Smooth muscle cell (in vitro differentiated cells): ENCODE results near the gene ANKRD11. TPM values are rescaled to one million over a fixed set of nuclear protein-coding genes. Genes with fewer than 3 reads are reported as not detected.

Experiments used
- DNase-seq: peaks from one replicate; lab custom pipeline; 2025; ENCODE audit not compliant: unreplicated experiment; lab: John Stamatoyannopoulos, UW
- H2AFZ ChIP-seq: fragments of 200-600 bp; sonication (generic); 2 replicates; pipeline ENCODE4 v1.6.0; 2016; ENCODE audit warnings: antibody characterized with exemption, low read depth, mild to moderate bottlenecking
- H3F3A ChIP-seq: fragments of 200-600 bp; sonication (generic); 2 replicates; pipeline ENCODE4 v1.6.0; 2017; ENCODE audit warnings: antibody characterized with exemption, low read depth
- H3K27ac ChIP-seq: fragments of 200-600 bp; sonication (generic); 2 replicates; pipeline ENCODE4 v1.5.1; 2016; ENCODE audit warnings: low read depth, mild to moderate bottlenecking
- H3K27me3 ChIP-seq: fragments of 200-600 bp; sonication (generic); 2 replicates; pipeline ENCODE4 v1.6.1; 2016; ENCODE audit warnings: low read depth, mild to moderate bottlenecking
- H3K36me3 ChIP-seq: fragments of 200-600 bp; sonication (generic); 2 replicates; pipeline ENCODE4 v1.5.1; 2016; ENCODE audit warnings: low read depth
- H3K4me1 ChIP-seq: fragments of 200-600 bp; sonication (generic); 2 replicates; pipeline ENCODE4 v1.5.1; 2016; ENCODE audit warnings: low read depth
- H3K4me2 ChIP-seq: fragments of 200-600 bp; sonication (generic); 2 replicates; pipeline ENCODE4 v1.6.0; 2016; ENCODE audit warnings: mild to moderate bottlenecking
- H3K4me3 ChIP-seq: fragments of 200-600 bp; sonication (generic); 2 replicates; pipeline ENCODE4 v1.5.1; 2016; ENCODE audit warnings: mild to moderate bottlenecking
- H3K79me2 ChIP-seq: fragments of 200-600 bp; sonication (generic); 2 replicates; pipeline ENCODE4 v1.6.0; 2016; ENCODE audit warnings: low read depth, mild to moderate bottlenecking
- H3K9ac ChIP-seq: fragments of 200-600 bp; sonication (generic); 2 replicates; pipeline ENCODE4 v1.6.0; 2016; ENCODE audit warnings: low read depth
- H3K9me3 ChIP-seq: fragments of 200-600 bp; sonication (generic); replicated peaks from 2 replicates; pipeline ENCODE4 v1.5.1; 2016; ENCODE audit warnings: low read depth
- H4K20me1 ChIP-seq: fragments of 200-600 bp; sonication (generic); 2 replicates; pipeline ENCODE4 v1.6.0; 2016; ENCODE audit warnings: low read depth
- WGBS: methylation state at CpG from one replicate; pipeline ENCODE4 v1.1.7; 2016; ENCODE audit warnings: low lambda C conversion rate; 5-methylcytosine and 5-hydroxymethylcytosine counted together
- polyA plus RNA-seq: library from polyadenylated mRNA; unstranded; fragments of >200 nt; fragmentation: Nextera tagmentation; extraction: Ambion mirVana; gene quantifications from 2 replicates; pipeline ENCODE4 v1.2.1, GENCODE V29; 2016
- total RNA-seq: library from RNA; depleted of rRNA; stranded (reverse); fragments of >200 nt; gene quantifications from 2 replicates; pipeline ENCODE4 v1.2.3, GENCODE V29; 2014
- TF ChIP-seq, protein P1 (sequence below): fragments of 200-600 bp; sonication (generic); IDR thresholded peaks from 2 replicates; pipeline ENCODE4 v1.5.1; 2017; ENCODE audit warnings: borderline replicate concordance, mild to moderate bottlenecking, antibody characterized with exemption; ENCODE audit not compliant: insufficient read depth, poor library complexity, severe bottlenecking

ANKRD11 gene
- total and polyA plus RNA-seq, 2 experiments from 2014 or later, result 31.5 to 105 TPM

DNA sequence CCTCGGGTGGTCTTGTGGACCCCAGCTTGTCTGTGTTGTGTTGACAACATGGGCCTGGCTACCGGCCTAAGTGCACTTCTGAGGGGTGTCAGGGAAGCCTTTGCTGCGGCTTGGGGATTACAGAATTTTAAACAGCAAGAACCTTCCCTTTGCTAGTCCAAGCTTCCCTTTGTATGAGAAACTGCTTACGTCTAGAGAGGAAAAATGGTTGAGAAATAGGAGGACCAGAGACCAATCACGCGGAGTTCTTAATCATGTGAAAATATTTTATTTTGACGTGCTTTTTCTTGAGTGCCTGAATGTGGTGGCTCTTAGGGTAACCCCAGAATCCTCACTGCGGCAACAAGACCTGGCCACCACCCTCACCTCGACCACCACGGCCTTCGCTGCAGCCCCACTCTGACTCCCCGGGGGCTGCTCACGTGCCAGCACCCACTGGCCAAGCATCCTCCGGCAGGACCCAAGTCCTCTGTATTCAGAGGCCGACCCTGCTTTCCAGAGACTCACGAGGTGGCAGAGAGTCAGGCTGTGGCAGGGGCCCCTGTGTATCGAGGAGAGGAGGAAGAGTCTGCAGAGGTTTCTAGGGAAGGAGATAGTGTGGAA is 191.6 kb downstream of the ANKRD11 start:
- Histone ChIP-seq H3K79me2 (peaks cover 81% of the 10 kb centered on the region), H3K4me3 (no peak overlapping the region), H3K27me3 (no peaks in the 10 kb centered on the region), H3K4me1 (peaks cover 12% of the 10 kb centered on the region), H3K36me3 (no peaks in the 10 kb centered on the region), H2AFZ (no peak overlapping the region), H3K27ac (no peak overlapping the region), H3K9ac (no peak overlapping the region), H3F3A (no peaks in the 10 kb centered on the region), H4K20me1 (peaks cover 94% of the 10 kb centered on the region), H3K9me3 (no peaks in the 10 kb centered on the region), H3K4me2 (no peak overlapping the region)
- no peak for DNase-seq
- WGBS, result 97% methylated on average over 17 of the region's 17 CpGs
- TF ChIP-seq, protein P1, sequence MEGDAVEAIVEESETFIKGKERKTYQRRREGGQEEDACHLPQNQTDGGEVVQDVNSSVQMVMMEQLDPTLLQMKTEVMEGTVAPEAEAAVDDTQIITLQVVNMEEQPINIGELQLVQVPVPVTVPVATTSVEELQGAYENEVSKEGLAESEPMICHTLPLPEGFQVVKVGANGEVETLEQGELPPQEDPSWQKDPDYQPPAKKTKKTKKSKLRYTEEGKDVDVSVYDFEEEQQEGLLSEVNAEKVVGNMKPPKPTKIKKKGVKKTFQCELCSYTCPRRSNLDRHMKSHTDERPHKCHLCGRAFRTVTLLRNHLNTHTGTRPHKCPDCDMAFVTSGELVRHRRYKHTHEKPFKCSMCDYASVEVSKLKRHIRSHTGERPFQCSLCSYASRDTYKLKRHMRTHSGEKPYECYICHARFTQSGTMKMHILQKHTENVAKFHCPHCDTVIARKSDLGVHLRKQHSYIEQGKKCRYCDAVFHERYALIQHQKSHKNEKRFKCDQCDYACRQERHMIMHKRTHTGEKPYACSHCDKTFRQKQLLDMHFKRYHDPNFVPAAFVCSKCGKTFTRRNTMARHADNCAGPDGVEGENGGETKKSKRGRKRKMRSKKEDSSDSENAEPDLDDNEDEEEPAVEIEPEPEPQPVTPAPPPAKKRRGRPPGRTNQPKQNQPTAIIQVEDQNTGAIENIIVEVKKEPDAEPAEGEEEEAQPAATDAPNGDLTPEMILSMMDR, result no peak

DNA sequence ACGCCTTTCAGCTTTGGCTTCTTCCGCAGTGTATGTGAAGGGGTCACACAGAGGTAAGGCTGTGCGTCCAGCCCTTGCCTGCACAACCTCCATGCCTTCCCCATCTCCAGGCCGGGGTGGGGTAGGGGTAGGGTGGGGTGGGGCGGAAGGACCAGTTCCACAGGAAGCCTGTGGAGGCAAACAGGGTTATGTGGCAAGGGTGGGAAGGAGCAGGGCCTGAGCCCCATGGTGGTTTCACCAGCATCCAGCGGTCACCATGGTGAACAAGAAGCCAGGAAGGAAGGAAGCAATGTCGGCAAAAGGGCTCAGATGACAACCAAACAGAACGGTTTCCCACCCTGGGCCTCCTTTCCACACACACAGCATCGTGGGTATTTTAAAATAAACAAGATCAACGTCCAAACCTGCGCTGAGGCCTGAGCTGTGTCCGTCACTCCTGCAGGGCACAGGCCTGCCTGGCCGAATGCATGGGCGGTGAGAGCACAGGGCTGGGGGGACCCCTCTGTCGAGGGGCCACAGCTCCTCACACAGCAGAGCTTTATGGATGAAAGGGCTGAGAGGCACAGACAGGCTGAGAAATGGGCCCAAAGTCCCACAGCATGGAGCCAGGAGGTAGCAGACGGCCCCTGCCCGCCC is 192.3 kb downstream of the ANKRD11 start:
- peaks cover 12% of the 10 kb centered on the region for H3K4me1 ChIP-seq
- peaks cover 92% of the 10 kb centered on the region for H4K20me1 ChIP-seq
- TF ChIP-seq, protein P1, result no peak
- H3K79me2 ChIP-seq, result peaks cover 77% of the 10 kb centered on the region
- no peaks in the 10 kb centered on the region for H3K27me3 ChIP-seq
- no peaks in the 10 kb centered on the region for H3F3A ChIP-seq
- no peak for DNase-seq
- WGBS, result 93% methylated on average over 17 of the region's 17 CpGs
- no peak overlapping the region for H3K4me3 ChIP-seq
- H3K4me2 ChIP-seq, result no peak overlapping the region
- no peak overlapping the region for H3K27ac ChIP-seq
- no peak overlapping the region for H3K9ac ChIP-seq
- H2AFZ ChIP-seq, result no peak overlapping the region
- no peaks in the 10 kb centered on the region for H3K9me3 ChIP-seq
- no peaks in the 10 kb centered on the region for H3K36me3 ChIP-seq

- Histone ChIP-seq H4K20me1 (peaks cover 92% of the 10 kb centered on the region), H3K36me3 (no peaks in the 10 kb centered on the region), H2AFZ (no peak overlapping the region), H3K4me1 (peaks cover 12% of the 10 kb centered on the region), H3K9me3 (no peaks in the 10 kb centered on the region), H3K27me3 (no peaks in the 10 kb centered on the region), H3K9ac (no peak overlapping the region), H3F3A (no peaks in the 10 kb centered on the region), H3K4me3 (no peak overlapping the region), H3K27ac (no peak overlapping the region), H3K79me2 (peaks cover 77% of the 10 kb centered on the region), H3K4me2 (no peak overlapping the region)
- 96% methylated on average over 27 of the region's 27 CpGs for WGBS
- TF ChIP-seq, protein P1, result no peak
- no peak for DNase-seq
These were observed 193.0 kb downstream of the ANKRD11 start for GRCh38 chr16:89297156-89297874.
